Ovary (tissue), 3 donors: Measurements from ENCODE around the gene STIL.

Experiments
- EP300 ChIP-seq: sonication (generic); formaldehyde crosslinking; IDR thresholded peaks from one replicate; pipeline ENCODE4 v1.6.1; 2017; ENCODE audit warnings: antibody characterized with exemption
- POLR2A ChIP-seq: fragments of 450-650 bp; IDR thresholded peaks from one replicate; pipeline ENCODE4 v1.6.1; 2017; ENCODE audit warnings: antibody characterized with exemption, mild to moderate bottlenecking, moderate library complexity
- TF ChIP-seq, protein P1 (sequence below), 3 donors: fragments of 450-650 bp in 2 of 3; fragments of 200-600 bp in 1 of 3; IDR thresholded peaks; one replicate each; pipeline versions ENCODE4 v1.5.1 to v1.8.0; 2016 to 2022; ENCODE audit warnings: antibody characterized with exemption in 3 of 3, mild to moderate bottlenecking in 1 of 3
- donor health status: DM: no; HTN: no; CAD: no.

GRCh38 chr1:47213230-47213963 lies 100.5 kb downstream of the STIL start:
- TF ChIP-seq, protein P1, sequence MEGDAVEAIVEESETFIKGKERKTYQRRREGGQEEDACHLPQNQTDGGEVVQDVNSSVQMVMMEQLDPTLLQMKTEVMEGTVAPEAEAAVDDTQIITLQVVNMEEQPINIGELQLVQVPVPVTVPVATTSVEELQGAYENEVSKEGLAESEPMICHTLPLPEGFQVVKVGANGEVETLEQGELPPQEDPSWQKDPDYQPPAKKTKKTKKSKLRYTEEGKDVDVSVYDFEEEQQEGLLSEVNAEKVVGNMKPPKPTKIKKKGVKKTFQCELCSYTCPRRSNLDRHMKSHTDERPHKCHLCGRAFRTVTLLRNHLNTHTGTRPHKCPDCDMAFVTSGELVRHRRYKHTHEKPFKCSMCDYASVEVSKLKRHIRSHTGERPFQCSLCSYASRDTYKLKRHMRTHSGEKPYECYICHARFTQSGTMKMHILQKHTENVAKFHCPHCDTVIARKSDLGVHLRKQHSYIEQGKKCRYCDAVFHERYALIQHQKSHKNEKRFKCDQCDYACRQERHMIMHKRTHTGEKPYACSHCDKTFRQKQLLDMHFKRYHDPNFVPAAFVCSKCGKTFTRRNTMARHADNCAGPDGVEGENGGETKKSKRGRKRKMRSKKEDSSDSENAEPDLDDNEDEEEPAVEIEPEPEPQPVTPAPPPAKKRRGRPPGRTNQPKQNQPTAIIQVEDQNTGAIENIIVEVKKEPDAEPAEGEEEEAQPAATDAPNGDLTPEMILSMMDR (IDR thresholded peaks at IDR 0.05), result no peak
- no peak for TF ChIP-seq POLR2A
- TF ChIP-seq EP300, result no peak
